NCI-H1105 (cell line): ENCODE measurements around the gene SLC4A5.

ENCODE experiments used
- DNase-seq: peaks from one replicate; lab custom pipeline; 2025; lab: John Stamatoyannopoulos, UW

The SLC4A5 gene

GRCh38 chr2:74343316-74343715 is at the start of gene SLC4A5:
Gene SLC4A5 (minus strand): TSS chr2:74343416. CDS start chr2:74315023, 28,393 bp downstream.
- no peak for DNase-seq

- no peak for DNase-seq
Measured at GRCh38 chr2:74392449-74392743, 49.2 kb upstream of the SLC4A5 start.

- peak; percentile 83 for DNase-seq
Measured at GRCh38 chr2:74391580-74392448, 48.6 kb upstream of the SLC4A5 start.

- DNase-seq: no peak
Measured at GRCh38 chr2:74391209-74391579, 48.0 kb upstream of the SLC4A5 start.

GRCh38 chr2:74390606-74391005 is 47.4 kb upstream of the SLC4A5 start:
- no peak for DNase-seq

- no peak for DNase-seq
Measured at GRCh38 chr2:74387346-74387745, 44.1 kb upstream of the SLC4A5 start.

- no peak for DNase-seq
Measured at GRCh38 chr2:74385396-74385795, 42.2 kb upstream of the SLC4A5 start.

- DNase-seq: no peak
Measured at GRCh38 chr2:74384051-74384450, 40.8 kb upstream of the SLC4A5 start.

GRCh38 chr2:74383254-74383653 is 40.0 kb upstream of the SLC4A5 start:
- no peak for DNase-seq

GRCh38 chr2:74381751-74382150 is 38.5 kb upstream of the SLC4A5 start:
- no peak for DNase-seq

GRCh38 chr2:74379851-74380789 is 36.9 kb upstream of the SLC4A5 start, which contains the start of gene DCTN1:
Gene DCTN1 (minus strand): TSS chr2:74380311. CDS start chr2:74380037, 274 bp downstream.
- no peak for DNase-seq

- DNase-seq: no peak
Measured at GRCh38 chr2:74378007-74378406, 34.8 kb upstream of the SLC4A5 start.

- DNase-seq: no peak
Measured at GRCh38 chr2:74375838-74376237, 32.6 kb upstream of the SLC4A5 start.

GRCh38 chr2:74374509-74375205 is 31.4 kb upstream of the SLC4A5 start:
- DNase-seq: peak; percentile 90

GRCh38 chr2:74373985-74374384 is 30.8 kb upstream of the SLC4A5 start:
- no peak for DNase-seq

- no peak for DNase-seq
Measured at GRCh38 chr2:74373221-74373676, 30.0 kb upstream of the SLC4A5 start.

GRCh38 chr2:74372674-74373073 is 29.5 kb upstream of the SLC4A5 start:
- DNase-seq: no peak

GRCh38 chr2:74371421-74371820 is 28.2 kb upstream of the SLC4A5 start:
- no peak for DNase-seq

GRCh38 chr2:74369976-74370375 is 26.8 kb upstream of the SLC4A5 start:
- DNase-seq: no peak

- DNase-seq: no peak
Measured at GRCh38 chr2:74368499-74368898, 25.3 kb upstream of the SLC4A5 start.

GRCh38 chr2:74367789-74368188 is 24.6 kb upstream of the SLC4A5 start:
- no peak for DNase-seq

GRCh38 chr2:74366036-74366435 is 22.8 kb upstream of the SLC4A5 start:
- no peak for DNase-seq
